ENCODE measurements around the gene PRKCH. TPM values are rescaled to one million over a fixed set of nuclear protein-coding genes. Genes with fewer than 3 reads are reported as not detected.
A peak's percentile ranks its signal among the peaks of the same experiment; 100 is the strongest.

Gene PRKCH
- total and polyA plus RNA-seq, 10 of the 15 experiments (the other 5 are each of a cell fraction or from before 2014, with no cell fraction given): 10.7 to 140 (median 33.2) TPM

- Histone ChIP-seq H3K9ac (ENCODE audit: control insufficient read depth, insufficient read depth, low read length) (no peak overlapping the region), H3K27me3 (replicated peaks in 1 of 2; ENCODE audit: control insufficient read depth in 2 of 2, insufficient read depth in 2 of 2, low read length in 1 of 2) (no peaks in the 10 kb centered on the region), H2AFZ (ENCODE audit: control insufficient read depth, low read depth, low read length) (no peak overlapping the region; the same call in 1 of the 2 replicates), H3K4me3 (no peak overlapping the region), H3K79me2 (ENCODE audit: control insufficient read depth, insufficient read depth, low read length) (peaks cover 90% of the 10 kb centered on the region), H4K20me1 (ENCODE audit: control insufficient read depth, insufficient read depth) (no peaks in the 10 kb centered on the region), H3K4me2 (ENCODE audit: control insufficient read depth, insufficient read depth) (peak overlapping the region; percentile 51), H3K9me3 (replicated peaks; ENCODE audit: control insufficient read depth, insufficient read depth, low read length) (no peaks in the 10 kb centered on the region; the same call in 2 of the 3 replicates), H3K36me3 (ENCODE audit: control insufficient read depth in 2 of 2, insufficient read depth in 2 of 2, low read length in 1 of 2) (peaks cover 0 to 2% of the 10 kb centered on the region in 2 experiments; a peak in 2 of 4 replicates), H3K4me1 (ENCODE audit: control insufficient read depth, insufficient read depth, low read length) (peaks cover 37% of the 10 kb centered on the region), H3K27ac (ENCODE audit: control insufficient read depth, insufficient read depth) (peak overlapping the region; percentile 35)
- RAD21 ChIA-PET (ENCODE audit: unreplicated experiment): interaction anchor here (1.1 to 1.6 kb wide), 3 partner anchors 10 to 38 kb away, joined by 3 to 5 read pairs (median 4); no protein-coding TSS in a partner anchor
- CTCF ChIA-PET: interaction anchor here (1.4 to 1.8 kb wide), 3 partner anchors 26 to 54 kb away, joined by 3 to 4 read pairs (median 4); no protein-coding TSS in a partner anchor
- FAIRE-seq (no peak), ATAC-seq (peak; percentile 45), DNase-seq (ENCODE audit: low read depth, low spot score) (no peak)
- intact Hi-C loops (cut with micrococcal nuclease; ENCODE audit: unreplicated experiment): no loop called here
- POLR2A ChIA-PET: interaction anchor here (1.0 to 1.1 kb wide), 3 partner anchors 10 to 20 kb away, joined by 3 read pairs; no protein-coding TSS in a partner anchor
- in situ Hi-C loops (cut with MboI): no loop called here
- no TSS peak for BruUV-seq (replicated peaks)
- 5% methylated on average over 6 of the region's 6 CpGs for WGBS (ENCODE audit: insufficient coverage, insufficient replicate concordance, low lambda C conversion rate, missing lambda C conversion rate)
- SMC1A ChIA-PET (ENCODE audit: uncharacterized antibody, unreplicated experiment): interaction anchor here (1.0 to 5.4 kb wide), 10 partner anchors 9 to 46 kb away, joined by 3 to 34 read pairs (median 4); no protein-coding TSS in a partner anchor
- TF ChIP-seq FOXK2 (IDR thresholded peaks at IDR 0.05): no peak
- TF ChIP-seq, protein P1, sequence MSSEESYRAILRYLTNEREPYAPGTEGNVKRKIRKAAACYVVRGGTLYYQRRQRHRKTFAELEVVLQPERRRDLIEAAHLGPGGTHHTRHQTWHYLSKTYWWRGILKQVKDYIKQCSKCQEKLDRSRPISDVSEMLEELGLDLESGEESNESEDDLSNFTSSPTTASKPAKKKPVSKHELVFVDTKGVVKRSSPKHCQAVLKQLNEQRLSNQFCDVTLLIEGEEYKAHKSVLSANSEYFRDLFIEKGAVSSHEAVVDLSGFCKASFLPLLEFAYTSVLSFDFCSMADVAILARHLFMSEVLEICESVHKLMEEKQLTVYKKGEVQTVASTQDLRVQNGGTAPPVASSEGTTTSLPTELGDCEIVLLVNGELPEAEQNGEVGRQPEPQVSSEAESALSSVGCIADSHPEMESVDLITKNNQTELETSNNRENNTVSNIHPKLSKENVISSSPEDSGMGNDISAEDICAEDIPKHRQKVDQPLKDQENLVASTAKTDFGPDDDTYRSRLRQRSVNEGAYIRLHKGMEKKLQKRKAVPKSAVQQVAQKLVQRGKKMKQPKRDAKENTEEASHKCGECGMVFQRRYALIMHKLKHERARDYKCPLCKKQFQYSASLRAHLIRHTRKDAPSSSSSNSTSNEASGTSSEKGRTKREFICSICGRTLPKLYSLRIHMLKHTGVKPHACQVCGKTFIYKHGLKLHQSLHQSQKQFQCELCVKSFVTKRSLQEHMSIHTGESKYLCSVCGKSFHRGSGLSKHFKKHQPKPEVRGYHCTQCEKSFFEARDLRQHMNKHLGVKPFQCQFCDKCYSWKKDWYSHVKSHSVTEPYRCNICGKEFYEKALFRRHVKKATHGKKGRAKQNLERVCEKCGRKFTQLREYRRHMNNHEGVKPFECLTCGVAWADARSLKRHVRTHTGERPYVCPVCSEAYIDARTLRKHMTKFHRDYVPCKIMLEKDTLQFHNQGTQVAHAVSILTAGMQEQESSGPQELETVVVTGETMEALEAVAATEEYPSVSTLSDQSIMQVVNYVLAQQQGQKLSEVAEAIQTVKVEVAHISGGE (CRISPR knock-in tag; IDR thresholded peaks at IDR 0.05): no peak
- no peak for TF ChIP-seq RAD21 (IDR thresholded peaks at IDR 0.05; ENCODE audit: insufficient read depth, low read depth, low read length)
- no peak for TF ChIP-seq TAF1 (IDR thresholded peaks at IDR 0.05; ENCODE audit: borderline replicate concordance, low read depth, low read length)
- no peak for TF ChIP-seq IKZF2 (IDR thresholded peaks at IDR 0.05)
- no peak for TF ChIP-seq CEBPZ (IDR thresholded peaks at IDR 0.05; ENCODE audit: low read depth, low read length)
- TF ChIP-seq, protein P2, sequence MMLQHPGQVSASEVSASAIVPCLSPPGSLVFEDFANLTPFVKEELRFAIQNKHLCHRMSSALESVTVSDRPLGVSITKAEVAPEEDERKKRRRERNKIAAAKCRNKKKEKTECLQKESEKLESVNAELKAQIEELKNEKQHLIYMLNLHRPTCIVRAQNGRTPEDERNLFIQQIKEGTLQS (IDR thresholded peaks at IDR 0.05; ENCODE audit: borderline replicate concordance, extremely low read depth, low read depth, low read length): no peak
- TF ChIP-seq NBN (IDR thresholded peaks at IDR 0.05): no peak
- TF ChIP-seq MXI1 (IDR thresholded peaks at IDR 0.05; ENCODE audit: low read depth, low read length): no peak
- no peak for TF ChIP-seq ZNF274 (IDR thresholded peaks at IDR 0.05; ENCODE audit: insufficient read depth, insufficient read length)
- TF ChIP-seq WRNIP1 (IDR thresholded peaks at IDR 0.05; ENCODE audit: borderline replicate concordance, low read depth, low read length): no peak
- no peak for TF ChIP-seq BHLHE40 (IDR thresholded peaks at IDR 0.05; ENCODE audit: borderline replicate concordance in 1 of 2, low read depth in 2 of 2, low read length in 1 of 2)
- TF ChIP-seq NR2F1 (conservative IDR thresholded peaks at IDR 0.05): no peak
- no peak for TF ChIP-seq CREB1 (IDR thresholded peaks at IDR 0.05; ENCODE audit: low read depth)
- no peak for TF ChIP-seq RAD51 (IDR thresholded peaks at IDR 0.05)
Measured at GRCh38 chr14:61350427-61351270, 29.3 kb downstream of the PRKCH start.

Data from GM12878 (cell line).